Mesenchymal stem cell (in vitro differentiated cells and primary cell): ENCODE measurements around the gene RPS14.

ENCODE experiments used
- DNase-seq: peaks from one replicate; pipeline ENCODE4 v3.0.0-alpha.2; 2013
- H2AFZ ChIP-seq: one replicate; pipeline ENCODE4 v1.6.1; 2013; ENCODE audit warnings: low read depth, mild to moderate bottlenecking, control low read depth, inconsistent platforms, low read length, moderate library complexity
- H2AK5ac ChIP-seq: 2 replicates; pipeline ENCODE4 v1.6.1; 2013; ENCODE audit warnings: low read length, moderate library complexity, mild to moderate bottlenecking, inconsistent platforms; ENCODE audit not compliant: severe bottlenecking
- H2BK120ac ChIP-seq: one replicate; pipeline ENCODE4 v1.6.1; 2013; ENCODE audit warnings: low read depth, mild to moderate bottlenecking, inconsistent platforms, low read length, moderate library complexity
- H2BK12ac ChIP-seq, 2 experiments: one replicate each; pipeline ENCODE4 v1.6.1; 2013; ENCODE audit warnings: inconsistent platforms in 2 of 2, low read length in 2 of 2, mild to moderate bottlenecking in 2 of 2, moderate library complexity in 2 of 2, control low read depth in 1 of 2
- H2BK15ac ChIP-seq: one replicate; pipeline ENCODE4 v1.6.1; 2013; ENCODE audit warnings: mild to moderate bottlenecking, low read depth, inconsistent platforms; ENCODE audit not compliant: poor library complexity, severe bottlenecking
- H2BK5ac ChIP-seq: 2 replicates; pipeline ENCODE4 v1.6.1; 2013; ENCODE audit warnings: low read depth, mild to moderate bottlenecking, low read length, control low read depth, inconsistent platforms; ENCODE audit not compliant: poor library complexity, severe bottlenecking
- H3K14ac ChIP-seq, 2 experiments: one replicate each; pipeline ENCODE4 v1.6.1; 2013; ENCODE audit warnings: inconsistent platforms in 2 of 2, low read length in 2 of 2, control low read depth in 1 of 2, mild to moderate bottlenecking in 1 of 2, moderate library complexity in 1 of 2
- H3K18ac ChIP-seq, 2 experiments: one replicate each; pipeline ENCODE4 v1.6.1; 2013; ENCODE audit warnings: inconsistent platforms in 2 of 2, low read length in 2 of 2, control low read depth in 1 of 2, low read depth in 1 of 2, mild to moderate bottlenecking in 1 of 2
- H3K23ac ChIP-seq, 2 experiments: one replicate each; pipeline ENCODE4 v1.6.1; 2013; ENCODE audit warnings: inconsistent platforms in 2 of 2, low read length in 2 of 2, mild to moderate bottlenecking in 2 of 2, moderate library complexity in 2 of 2, control low read depth in 1 of 2
- H3K27ac ChIP-seq: 2 replicates; pipeline ENCODE4 v1.5.1; 2013; ENCODE audit warnings: mild to moderate bottlenecking, moderate library complexity, low read length, control low read depth, inconsistent platforms; ENCODE audit not compliant: poor library complexity, severe bottlenecking
- H3K27me3 ChIP-seq, 2 experiments: 2 replicates each; pipeline versions ENCODE4 v1.6.1 to v1.7.0; 2013; ENCODE audit warnings: low read length in 2 of 2, mild to moderate bottlenecking in 2 of 2, moderate library complexity in 2 of 2, control low read depth in 1 of 2, inconsistent platforms in 1 of 2; ENCODE audit not compliant: control insufficient read depth in 1 of 2, insufficient read depth in 1 of 2
- H3K36me3 ChIP-seq, 2 experiments: 2 replicates each; pipeline versions ENCODE4 v1.6.1 to v1.7.0; 2013; ENCODE audit warnings: low read length in 2 of 2, control low read depth in 1 of 2, inconsistent platforms in 1 of 2, low read depth in 1 of 2, mild to moderate bottlenecking in 1 of 2; ENCODE audit not compliant: insufficient read depth in 2 of 2, control insufficient read depth in 1 of 2
- H3K4ac ChIP-seq, 2 experiments: one replicate each; pipeline ENCODE4 v1.6.1; 2013; ENCODE audit warnings: inconsistent platforms in 2 of 2, low read length in 2 of 2, mild to moderate bottlenecking in 2 of 2, moderate library complexity in 2 of 2, control low read depth in 1 of 2, low read depth in 1 of 2
- H3K4me1 ChIP-seq: 2 replicates; pipeline ENCODE4 v1.6.1; 2013; ENCODE audit warnings: low read depth, low read length, control low read depth; ENCODE audit not compliant: control insufficient read depth, insufficient read depth
- H3K4me2 ChIP-seq: 2 replicates; pipeline ENCODE4 v1.6.1; 2013; ENCODE audit warnings: low read length, mild to moderate bottlenecking, inconsistent platforms; ENCODE audit not compliant: poor library complexity, severe bottlenecking
- H3K4me3 ChIP-seq, 2 experiments: 2 replicates each; pipeline versions ENCODE4 v1.5.1 to v1.7.0; 2013; ENCODE audit warnings: low read length in 2 of 2, mild to moderate bottlenecking in 2 of 2, control low read depth in 1 of 2, low read depth in 1 of 2; ENCODE audit not compliant: insufficient read depth in 1 of 2
- H3K79me1 ChIP-seq: replicated peaks from 2 replicates; pipeline ENCODE4 v1.6.1; 2013; ENCODE audit warnings: mild to moderate bottlenecking, control low read depth, low read length, inconsistent platforms; ENCODE audit not compliant: poor library complexity, severe bottlenecking
- H3K9ac ChIP-seq: 2 replicates; pipeline ENCODE4 v1.7.0; 2013; ENCODE audit warnings: mild to moderate bottlenecking, low read length, moderate library complexity
- H3K9me3 ChIP-seq: 2 replicates; pipeline ENCODE4 v1.7.0; 2013; ENCODE audit warnings: mild to moderate bottlenecking, low read length; ENCODE audit not compliant: control insufficient read depth
- H4K8ac ChIP-seq: one replicate; pipeline ENCODE4 v1.6.1; 2013; ENCODE audit warnings: inconsistent platforms, mild to moderate bottlenecking, low read length, moderate library complexity
- H4K91ac ChIP-seq: one replicate; pipeline ENCODE4 v1.6.1; 2013; ENCODE audit warnings: mild to moderate bottlenecking, low read length, inconsistent platforms
- WGBS: methylation state at CpG from one replicate; pipeline ENCODE4 v1.1.7; 2013; ENCODE audit warnings: mixed read lengths; 5-methylcytosine and 5-hydroxymethylcytosine counted together

Gene RPS14

GRCh38 chr5:150410524-150411244, 38.9 kb downstream of the RPS14 start:
- Histone ChIP-seq H3K18ac (no peak overlapping the region), H3K4ac (no peak overlapping the region), H2BK12ac (no peak overlapping the region), H3K9ac (peak overlapping the region; percentile 85), H3K36me3 (peaks cover 2 to 9% of the 10 kb centered on the region in 2 experiments), H3K4me2 (no peak overlapping the region), H3K79me1 (no peaks in the 10 kb centered on the region), H2BK15ac (no peak overlapping the region), H3K14ac (no peak overlapping the region), H3K27ac (no peak overlapping the region), H2BK5ac (no peak overlapping the region), H3K4me1 (peaks cover 12% of the 10 kb centered on the region), H4K8ac (no peak overlapping the region), H2BK120ac (no peak overlapping the region), H3K4me3 (peak overlapping the region in 1 of 2 experiments; percentile 77), H3K23ac (no peak overlapping the region), H2AFZ (no peak overlapping the region), H4K91ac (no peak overlapping the region), H3K27me3 (no peaks in the 10 kb centered on the region), H3K9me3 (no peaks in the 10 kb centered on the region), H2AK5ac (no peak overlapping the region)
- 60% methylated on average over 4 of the region's 4 CpGs for WGBS
- DNase-seq = peak; percentile 84

- Histone ChIP-seq H2AFZ (no peak overlapping the region), H3K27me3 (no peaks in the 10 kb centered on the region), H2BK5ac (no peak overlapping the region), H3K14ac (no peak overlapping the region), H2BK12ac (no peak overlapping the region), H4K8ac (peak overlapping the region; percentile 85), H3K4me3 (peak overlapping the region in 1 of 2 experiments; percentile 66), H2AK5ac (peak overlapping the region; percentile 2), H3K27ac (no peak overlapping the region), H3K9me3 (no peaks in the 10 kb centered on the region), H3K9ac (peak overlapping the region; percentile 85), H2BK120ac (no peak overlapping the region), H3K4ac (no peak overlapping the region), H3K79me1 (no peaks in the 10 kb centered on the region), H3K36me3 (peaks cover 2 to 15% of the 10 kb centered on the region in 2 experiments), H3K18ac (peak overlapping the region in 1 of 2 experiments; percentile 31), H3K23ac (no peak overlapping the region), H3K4me2 (peak overlapping the region; percentile 52), H4K91ac (peak overlapping the region; percentile 43), H3K4me1 (peaks cover 12% of the 10 kb centered on the region), H2BK15ac (no peak overlapping the region)
- 18% methylated on average over 13 of the region's 15 CpGs for WGBS
- DNase-seq = peak; percentile 92
Observed at GRCh38 chr5:150409638-150410523, 39.7 kb downstream of the RPS14 start.

- Histone ChIP-seq H3K4ac (no peak overlapping the region), H3K23ac (no peak overlapping the region), H4K8ac (no peak overlapping the region), H3K4me2 (no peak overlapping the region), H4K91ac (no peak overlapping the region), H2AK5ac (no peak overlapping the region), H3K4me1 (peaks cover 12% of the 10 kb centered on the region), H2BK120ac (no peak overlapping the region), H2AFZ (no peak overlapping the region), H2BK15ac (no peak overlapping the region), H3K4me3 (no peak overlapping the region), H3K14ac (no peak overlapping the region), H3K79me1 (no peaks in the 10 kb centered on the region), H3K18ac (no peak overlapping the region), H3K36me3 (peaks cover 5 to 21% of the 10 kb centered on the region in 2 experiments), H3K27me3 (no peaks in the 10 kb centered on the region), H2BK5ac (no peak overlapping the region), H2BK12ac (no peak overlapping the region), H3K27ac (no peak overlapping the region), H3K9me3 (no peaks in the 10 kb centered on the region), H3K9ac (no peak overlapping the region)
- no peak for DNase-seq
- WGBS = 91% methylated on average over 8 of the region's 8 CpGs
Observed at GRCh38 chr5:150408231-150408943, 41.2 kb downstream of the RPS14 start.
